Measurements from ENCODE around the gene IQGAP2.

DNA sequence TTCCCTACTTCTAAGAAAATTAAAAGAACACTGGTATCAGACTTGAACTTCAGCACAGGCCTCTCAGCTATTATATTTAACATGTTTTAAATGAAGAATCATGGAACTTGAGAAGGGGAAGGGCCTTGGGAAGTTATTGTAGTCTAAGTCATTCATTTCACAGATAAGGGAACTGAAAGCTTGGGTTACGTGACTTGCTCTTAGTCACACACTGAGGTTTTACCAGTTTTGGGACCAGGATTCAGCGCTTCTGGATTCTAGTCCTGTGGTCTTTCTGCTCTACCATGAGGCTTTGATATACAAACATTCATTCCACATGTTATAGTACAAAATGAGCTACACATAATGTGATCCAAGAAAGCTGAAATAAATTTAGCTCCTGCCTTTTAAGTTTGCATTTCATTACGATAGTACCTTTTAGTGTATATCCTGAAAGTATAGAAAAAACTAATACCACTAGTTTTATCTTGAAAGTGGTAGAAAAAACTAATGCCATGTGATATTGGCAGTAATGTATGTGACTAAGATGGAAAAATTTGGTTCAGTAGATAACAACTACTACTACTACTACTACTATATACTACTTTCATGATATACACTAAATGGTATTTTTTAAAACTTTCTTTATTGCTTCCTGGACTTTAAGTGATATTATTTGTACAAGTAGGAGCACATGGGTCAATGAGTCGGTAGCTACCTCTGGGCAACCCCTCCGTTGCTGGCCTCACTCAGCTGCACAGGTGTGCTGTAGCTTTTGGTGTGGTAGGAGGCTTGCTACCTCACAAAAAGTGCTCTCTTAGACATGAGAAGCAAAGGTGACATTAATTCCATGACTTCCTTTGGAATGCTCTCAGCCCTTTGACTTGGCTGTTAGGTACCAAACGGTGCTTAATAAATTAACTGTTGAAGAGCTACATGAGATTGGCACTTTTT is 179.4 kb downstream of the IQGAP2 start:
- TF ChIP-seq, protein P1, sequence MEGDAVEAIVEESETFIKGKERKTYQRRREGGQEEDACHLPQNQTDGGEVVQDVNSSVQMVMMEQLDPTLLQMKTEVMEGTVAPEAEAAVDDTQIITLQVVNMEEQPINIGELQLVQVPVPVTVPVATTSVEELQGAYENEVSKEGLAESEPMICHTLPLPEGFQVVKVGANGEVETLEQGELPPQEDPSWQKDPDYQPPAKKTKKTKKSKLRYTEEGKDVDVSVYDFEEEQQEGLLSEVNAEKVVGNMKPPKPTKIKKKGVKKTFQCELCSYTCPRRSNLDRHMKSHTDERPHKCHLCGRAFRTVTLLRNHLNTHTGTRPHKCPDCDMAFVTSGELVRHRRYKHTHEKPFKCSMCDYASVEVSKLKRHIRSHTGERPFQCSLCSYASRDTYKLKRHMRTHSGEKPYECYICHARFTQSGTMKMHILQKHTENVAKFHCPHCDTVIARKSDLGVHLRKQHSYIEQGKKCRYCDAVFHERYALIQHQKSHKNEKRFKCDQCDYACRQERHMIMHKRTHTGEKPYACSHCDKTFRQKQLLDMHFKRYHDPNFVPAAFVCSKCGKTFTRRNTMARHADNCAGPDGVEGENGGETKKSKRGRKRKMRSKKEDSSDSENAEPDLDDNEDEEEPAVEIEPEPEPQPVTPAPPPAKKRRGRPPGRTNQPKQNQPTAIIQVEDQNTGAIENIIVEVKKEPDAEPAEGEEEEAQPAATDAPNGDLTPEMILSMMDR (conservative IDR thresholded peaks at IDR 0.05) = no peak
- TF ChIP-seq EZH2 (IDR thresholded peaks at IDR 0.05; ENCODE audit: low read depth) = no peak
